Lower leg skin (tissue), 3 donors: ENCODE results near the gene SCLT1.

Experiments
- POLR2A ChIP-seq, 2 donors: fragments of 450-650 bp; IDR thresholded peaks; one replicate each; pipeline ENCODE4 v1.6.1; 2016 to 2017; ENCODE audit warnings: antibody characterized with exemption in 2 of 2, mild to moderate bottlenecking in 1 of 2, moderate library complexity in 1 of 2
- TF ChIP-seq, protein P1 (sequence below), 3 donors: fragments of 450-650 bp; IDR thresholded peaks; one replicate each; pipeline ENCODE4 v1.5.1; 2016; ENCODE audit warnings: antibody characterized with exemption in 3 of 3, mild to moderate bottlenecking in 3 of 3, moderate library complexity in 2 of 3

DNA sequence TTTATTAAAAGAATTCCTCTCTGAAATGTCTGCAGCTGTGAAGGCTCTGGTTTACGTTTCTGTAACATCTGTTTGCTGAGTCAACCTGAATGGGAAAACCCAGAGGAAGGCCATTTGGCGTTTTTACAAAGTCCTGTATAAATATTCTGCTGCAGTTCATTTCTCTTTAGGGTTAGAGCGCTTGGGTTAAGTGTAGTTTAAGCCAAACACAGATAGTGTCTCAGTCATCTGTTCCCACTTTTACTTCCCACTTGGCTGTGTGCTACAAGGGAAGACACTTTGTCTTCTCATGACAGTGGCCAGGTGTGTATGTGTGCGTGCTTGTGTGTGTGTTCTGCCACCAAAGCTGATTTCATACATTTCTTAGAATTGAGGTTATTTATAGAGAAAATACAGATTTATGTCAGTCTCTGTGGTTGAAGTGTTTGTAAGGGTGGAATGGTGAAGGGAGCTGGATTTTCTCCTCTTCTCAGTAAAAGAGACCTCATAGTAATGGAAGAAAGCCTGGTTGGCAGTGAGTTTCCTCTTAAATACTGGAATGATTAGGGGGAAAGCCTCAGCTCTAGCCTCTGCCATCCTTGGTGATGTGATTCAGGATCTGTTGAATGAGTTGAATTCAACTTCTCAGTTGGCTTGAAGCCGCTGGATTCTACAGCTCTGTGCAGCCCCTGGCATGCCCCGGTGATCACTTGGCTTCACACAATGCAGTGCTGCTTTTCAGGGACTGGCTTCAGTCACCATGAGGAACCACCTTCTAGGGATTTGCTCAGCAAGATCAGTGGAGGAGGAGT, 233.3 kb downstream of the SCLT1 start:
- TF ChIP-seq, protein P1, sequence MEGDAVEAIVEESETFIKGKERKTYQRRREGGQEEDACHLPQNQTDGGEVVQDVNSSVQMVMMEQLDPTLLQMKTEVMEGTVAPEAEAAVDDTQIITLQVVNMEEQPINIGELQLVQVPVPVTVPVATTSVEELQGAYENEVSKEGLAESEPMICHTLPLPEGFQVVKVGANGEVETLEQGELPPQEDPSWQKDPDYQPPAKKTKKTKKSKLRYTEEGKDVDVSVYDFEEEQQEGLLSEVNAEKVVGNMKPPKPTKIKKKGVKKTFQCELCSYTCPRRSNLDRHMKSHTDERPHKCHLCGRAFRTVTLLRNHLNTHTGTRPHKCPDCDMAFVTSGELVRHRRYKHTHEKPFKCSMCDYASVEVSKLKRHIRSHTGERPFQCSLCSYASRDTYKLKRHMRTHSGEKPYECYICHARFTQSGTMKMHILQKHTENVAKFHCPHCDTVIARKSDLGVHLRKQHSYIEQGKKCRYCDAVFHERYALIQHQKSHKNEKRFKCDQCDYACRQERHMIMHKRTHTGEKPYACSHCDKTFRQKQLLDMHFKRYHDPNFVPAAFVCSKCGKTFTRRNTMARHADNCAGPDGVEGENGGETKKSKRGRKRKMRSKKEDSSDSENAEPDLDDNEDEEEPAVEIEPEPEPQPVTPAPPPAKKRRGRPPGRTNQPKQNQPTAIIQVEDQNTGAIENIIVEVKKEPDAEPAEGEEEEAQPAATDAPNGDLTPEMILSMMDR (IDR thresholded peaks at IDR 0.05): no peak
- TF ChIP-seq POLR2A (IDR thresholded peaks at IDR 0.05): no peak
